Measurements from ENCODE around the gene INF2. TPM values are rescaled to one million over a fixed set of nuclear protein-coding genes. Genes with fewer than 3 reads are reported as not detected.

The INF2 gene
- total RNA-seq, 1 experiment from 2014 or later: 113 TPM

GRCh38 chr14:104692939-104693315 lies 3.5 kb downstream of the INF2 start:
- Histone ChIP-seq H3K36me3 (ENCODE audit: low read depth) (no peaks in the 10 kb centered on the region), H3K4me2 (no peak overlapping the region), H3K79me2 (ENCODE audit: low read depth) (peaks cover 49% of the 10 kb centered on the region), H3K9me3 (ENCODE audit: insufficient read depth, low read depth) (no peaks in the 10 kb centered on the region), H3K4me1 (replicated peaks; ENCODE audit: insufficient read depth) (peaks cover 21% of the 10 kb centered on the region), H3K27me3 (ENCODE audit: insufficient read depth, low read depth) (no peaks in the 10 kb centered on the region), H3K27ac (no peak overlapping the region), H3K4me3 (no peak overlapping the region), H4K20me1 (ENCODE audit: insufficient read depth) (peaks cover 56% of the 10 kb centered on the region), H3K9me2 (ENCODE audit: insufficient read depth) (no peaks in the 10 kb centered on the region), H3F3A (ENCODE audit: insufficient read depth, low read depth) (peaks cover 10% of the 10 kb centered on the region), H2AFZ (no peak overlapping the region)
- TF ChIP-seq, protein P1, sequence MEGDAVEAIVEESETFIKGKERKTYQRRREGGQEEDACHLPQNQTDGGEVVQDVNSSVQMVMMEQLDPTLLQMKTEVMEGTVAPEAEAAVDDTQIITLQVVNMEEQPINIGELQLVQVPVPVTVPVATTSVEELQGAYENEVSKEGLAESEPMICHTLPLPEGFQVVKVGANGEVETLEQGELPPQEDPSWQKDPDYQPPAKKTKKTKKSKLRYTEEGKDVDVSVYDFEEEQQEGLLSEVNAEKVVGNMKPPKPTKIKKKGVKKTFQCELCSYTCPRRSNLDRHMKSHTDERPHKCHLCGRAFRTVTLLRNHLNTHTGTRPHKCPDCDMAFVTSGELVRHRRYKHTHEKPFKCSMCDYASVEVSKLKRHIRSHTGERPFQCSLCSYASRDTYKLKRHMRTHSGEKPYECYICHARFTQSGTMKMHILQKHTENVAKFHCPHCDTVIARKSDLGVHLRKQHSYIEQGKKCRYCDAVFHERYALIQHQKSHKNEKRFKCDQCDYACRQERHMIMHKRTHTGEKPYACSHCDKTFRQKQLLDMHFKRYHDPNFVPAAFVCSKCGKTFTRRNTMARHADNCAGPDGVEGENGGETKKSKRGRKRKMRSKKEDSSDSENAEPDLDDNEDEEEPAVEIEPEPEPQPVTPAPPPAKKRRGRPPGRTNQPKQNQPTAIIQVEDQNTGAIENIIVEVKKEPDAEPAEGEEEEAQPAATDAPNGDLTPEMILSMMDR (conservative IDR thresholded peaks at IDR 0.05): no peak
- no peak for TF ChIP-seq EZH2 (IDR thresholded peaks at IDR 0.05; ENCODE audit: low read depth)
- ChIA-PET CTCF (no interaction called here), POLR2A (ENCODE audit: unreplicated experiment) (no interaction called here)
- BruUV-seq (replicated peaks): no TSS peak
- DNase-seq: no peak
- intact Hi-C loops (cut with micrococcal nuclease; ENCODE audit: unreplicated experiment): no loop called here

- no peaks in the 10 kb centered on the region for H3K27me3 ChIP-seq (ENCODE audit: insufficient read depth, low read depth)
- no peak overlapping the region for H3K4me3 ChIP-seq
Observed at GRCh38 chr14:104693482-104694431, 4.3 kb downstream of the INF2 start.

DNA sequence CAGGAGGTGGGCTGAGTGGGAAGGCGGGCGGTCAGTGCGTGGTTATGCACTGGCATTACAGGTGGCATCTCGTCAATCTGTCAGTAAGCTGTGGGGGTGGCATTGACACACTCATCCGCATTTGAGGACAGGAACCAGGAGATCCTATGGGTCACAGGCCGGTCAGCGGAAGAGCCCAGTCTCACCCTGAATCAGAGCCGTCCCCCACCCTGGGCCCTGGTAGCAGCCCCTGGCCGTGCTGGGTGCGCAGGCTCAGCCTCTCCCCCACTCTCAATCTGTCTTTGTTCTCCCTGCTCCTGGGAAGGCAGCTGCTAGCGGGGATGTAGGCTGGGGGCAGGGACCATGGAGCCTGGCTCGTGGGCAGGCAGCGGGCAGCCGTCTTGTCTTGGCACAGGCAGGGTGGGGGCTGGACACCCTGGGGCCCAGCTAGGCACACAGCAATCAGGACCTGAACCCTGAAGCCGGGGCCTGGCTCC lies 5.1 kb downstream of the INF2 start:
- POLR2A ChIA-PET (ENCODE audit: unreplicated experiment): interaction anchor here (0.6 to 1.0 kb wide), 3 partner anchors 13 to 29 kb away, joined by 5 to 12 read pairs (median 8); no protein-coding TSS in a partner anchor
- peaks cover 49% of the 10 kb centered on the region for H3K79me2 ChIP-seq (ENCODE audit: low read depth)
- no peak for TF ChIP-seq EZH2 (IDR thresholded peaks at IDR 0.05; ENCODE audit: low read depth)
- TF ChIP-seq, protein P1 (conservative IDR thresholded peaks at IDR 0.05): no peak
- no peaks in the 10 kb centered on the region; the same call in 1 of the 2 replicates for H3F3A ChIP-seq (ENCODE audit: insufficient read depth, low read depth)
- no peaks in the 10 kb centered on the region for H3K9me3 ChIP-seq (ENCODE audit: insufficient read depth, low read depth)
- H3K27me3 ChIP-seq (ENCODE audit: insufficient read depth, low read depth): no peaks in the 10 kb centered on the region
- CTCF ChIA-PET: interaction anchor here (1.0 kb wide), 1 partner anchor 14 kb away, joined by 4 read pairs; no protein-coding TSS in a partner anchor
- no peaks in the 10 kb centered on the region for H3K36me3 ChIP-seq (ENCODE audit: low read depth)
- no peak overlapping the region for H3K4me2 ChIP-seq
- H3K9me2 ChIP-seq (ENCODE audit: insufficient read depth): no peaks in the 10 kb centered on the region
- peaks cover 9% of the 10 kb centered on the region for H3K4me1 ChIP-seq (replicated peaks; ENCODE audit: insufficient read depth)
- no peak overlapping the region for H2AFZ ChIP-seq
- DNase-seq: peak in 1 of 2 experiments; percentile 26
- intact Hi-C loops (cut with micrococcal nuclease; ENCODE audit: unreplicated experiment): no loop called here
- BruUV-seq (replicated peaks): TSS peak; percentile 87
- H3K27ac ChIP-seq: no peak overlapping the region
- peaks cover 66% of the 10 kb centered on the region for H4K20me1 ChIP-seq (ENCODE audit: insufficient read depth)
- no peak overlapping the region for H3K4me3 ChIP-seq

More at GRCh38 chr14:104693482-104694431, 4.3 kb downstream of the INF2 start:
- Histone ChIP-seq H3K79me2 (ENCODE audit: low read depth) (peaks cover 49% of the 10 kb centered on the region), H2AFZ (no peak overlapping the region), H4K20me1 (ENCODE audit: insufficient read depth) (peaks cover 62% of the 10 kb centered on the region), H3K27ac (no peak overlapping the region), H3K9me2 (ENCODE audit: insufficient read depth) (no peaks in the 10 kb centered on the region), H3K36me3 (ENCODE audit: low read depth) (no peaks in the 10 kb centered on the region), H3K4me1 (replicated peaks; ENCODE audit: insufficient read depth) (peaks cover 14% of the 10 kb centered on the region), H3K4me2 (no peak overlapping the region), H3F3A (ENCODE audit: insufficient read depth, low read depth) (peaks cover 4% of the 10 kb centered on the region), H3K9me3 (ENCODE audit: insufficient read depth, low read depth) (no peaks in the 10 kb centered on the region)
- TF ChIP-seq, protein P1 (conservative IDR thresholded peaks at IDR 0.05): no peak
- TF ChIP-seq EZH2 (IDR thresholded peaks at IDR 0.05; ENCODE audit: low read depth): no peak
- ChIA-PET POLR2A (ENCODE audit: unreplicated experiment) (no interaction called here), CTCF (no interaction called here)
- no peak for DNase-seq
- no TSS peak for BruUV-seq (replicated peaks)
- intact Hi-C loops (cut with micrococcal nuclease; ENCODE audit: unreplicated experiment): no loop called here

Measured in PC-9 (cell line).